ENCODE data around the gene OSBPL8.
A peak's percentile ranks its signal among the peaks of the same experiment; 100 is the strongest.

OSBPL8 gene

GRCh38 chr12:76457818-76458217 is 101.8 kb downstream of the OSBPL8 start:
- DNase-seq = no peak

GRCh38 chr12:76457010-76457409 is 102.6 kb downstream of the OSBPL8 start:
- no peak for DNase-seq

GRCh38 chr12:76455582-76456345 is 103.8 kb downstream of the OSBPL8 start:
- peak; percentile 17 for DNase-seq

- no peak for DNase-seq
These were observed 108.0 kb downstream of the OSBPL8 start for GRCh38 chr12:76451528-76451927.

GRCh38 chr12:76450690-76451089 is 108.9 kb downstream of the OSBPL8 start:
- no peak for DNase-seq

GRCh38 chr12:76449993-76450392 is 109.6 kb downstream of the OSBPL8 start:
- DNase-seq = no peak

GRCh38 chr12:76449583-76449982 is 110.0 kb downstream of the OSBPL8 start:
- DNase-seq = no peak

GRCh38 chr12:76449016-76449415 is 110.6 kb downstream of the OSBPL8 start:
- DNase-seq = no peak

- no peak for DNase-seq
These were observed 113.5 kb downstream of the OSBPL8 start for GRCh38 chr12:76446090-76446489.

GRCh38 chr12:76445462-76445861 is 114.1 kb downstream of the OSBPL8 start:
- DNase-seq = no peak

- no peak for DNase-seq
These were observed 115.1 kb downstream of the OSBPL8 start for GRCh38 chr12:76444408-76444984.

GRCh38 chr12:76441016-76441415 is 118.6 kb downstream of the OSBPL8 start:
- DNase-seq = no peak

GRCh38 chr12:76432733-76433132 is 126.8 kb downstream of the OSBPL8 start:
- DNase-seq = no peak

GRCh38 chr12:76428117-76428516 is 131.5 kb downstream of the OSBPL8 start:
- no peak for DNase-seq

- no peak for DNase-seq
These were observed 133.4 kb downstream of the OSBPL8 start for GRCh38 chr12:76426160-76426559.

GRCh38 chr12:76424941-76425340 is 134.6 kb downstream of the OSBPL8 start:
- DNase-seq = no peak

- no peak for DNase-seq
These were observed 136.8 kb downstream of the OSBPL8 start for GRCh38 chr12:76422543-76423438.

GRCh38 chr12:76422154-76422542 is 137.4 kb downstream of the OSBPL8 start:
- no peak for DNase-seq

- DNase-seq = no peak
These were observed 138.5 kb downstream of the OSBPL8 start for GRCh38 chr12:76421046-76421445.

GRCh38 chr12:76420222-76420621 is 139.3 kb downstream of the OSBPL8 start:
- DNase-seq = no peak

GRCh38 chr12:76417116-76417515 is 142.5 kb downstream of the OSBPL8 start:
- DNase-seq = no peak

- no peak for DNase-seq
These were observed 146.4 kb downstream of the OSBPL8 start for GRCh38 chr12:76413121-76413520.

GRCh38 chr12:76410781-76411180 is 148.8 kb downstream of the OSBPL8 start:
- DNase-seq = no peak

GRCh38 chr12:76410371-76410770 is 149.2 kb downstream of the OSBPL8 start:
- DNase-seq = no peak
